Suprapubic skin (tissue), 3 donors: ENCODE measurements around the gene ANKRD11.

Experiments used
- CTCF ChIP-seq, 2 donors: fragments of 200-600 bp in 1 of 2; fragments of 450-650 bp in 1 of 2; sonication (generic) in 1 of 2; IDR thresholded peaks; one replicate each; pipeline ENCODE4 v1.5.1; 2016 to 2019; ENCODE audit warnings: antibody characterized with exemption in 2 of 2, mild to moderate bottlenecking in 1 of 2, moderate library complexity in 1 of 2
- POLR2A ChIP-seq, 2 donors: fragments of 450-650 bp; IDR thresholded peaks; one replicate each; pipeline ENCODE4 v1.6.1; 2017; ENCODE audit warnings: antibody characterized with exemption in 2 of 2, mild to moderate bottlenecking in 2 of 2, moderate library complexity in 2 of 2

- TF ChIP-seq POLR2A (IDR thresholded peaks at IDR 0.05) (no peak), CTCF (IDR thresholded peaks at IDR 0.05) (no peak)
Measured at GRCh38 chr16:89232107-89232506, 258.3 kb downstream of the ANKRD11 start.
